ENCODE measurements around the gene SEMA5A. TPM values are rescaled to one million over a fixed set of nuclear protein-coding genes. Genes with fewer than 3 reads are reported as not detected.

The SEMA5A gene
- total RNA-seq, 1 experiment from 2014 or later = 9.3 TPM

- DNase-seq (ENCODE audit: low spot score) = no peak
- H3K9me3 Mint-ChIP-seq = peaks cover 11% of the 10 kb centered on the region
- TF ChIP-seq PRDM15 (CRISPR knock-in tag; IDR thresholded peaks at IDR 0.05) = no peak
- TF ChIP-seq SP1 (CRISPR knock-in tag; conservative IDR thresholded peaks at IDR 0.05) = no peak
- peak; percentile 46 for TF ChIP-seq NFYB (CRISPR knock-in tag; conservative IDR thresholded peaks at IDR 0.05; ENCODE audit: low read depth)
- TF ChIP-seq USF2 (CRISPR knock-in tag; IDR thresholded peaks at IDR 0.05) = peak; percentile 67
- TF ChIP-seq GTF2I (CRISPR knock-in tag; conservative IDR thresholded peaks at IDR 0.05) = no peak
- peak; percentile 30; the same call in 1 of the 2 replicates for TF ChIP-seq USF1 (CRISPR knock-in tag; IDR thresholded peaks at IDR 0.05)
- no peak for TF ChIP-seq RELA (CRISPR knock-in tag; IDR thresholded peaks at IDR 0.05; ENCODE audit: borderline replicate concordance)
- POLR2A ChIA-PET = no interaction called here
- H3K27me3 Mint-ChIP-seq (ENCODE audit: low read depth) = no peaks in the 10 kb centered on the region
- no peak for ATAC-seq
- CTCF ChIA-PET = no interaction called here
- 0 out of 2 replicates have a peak, but pooled peaks cover 5% of the 10 kb centered on the region for H3K36me3 Mint-ChIP-seq
- no peak overlapping the region for H3K27ac Mint-ChIP-seq
- no peak overlapping the region for H3K4me3 Mint-ChIP-seq
- no peaks in the 10 kb centered on the region for H3K4me1 Mint-ChIP-seq
These were observed 417.7 kb downstream of the SEMA5A start for GRCh38 chr5:9128136-9128535.

- TF ChIP-seq OVOL2 (CRISPR knock-in tag; IDR thresholded peaks at IDR 0.05; ENCODE audit: borderline replicate concordance) (no peak), ZMAT4 (CRISPR knock-in tag; IDR thresholded peaks at IDR 0.05) (no peak), GRHL2 (CRISPR knock-in tag; IDR thresholded peaks at IDR 0.05; ENCODE audit: insufficient replicate concordance, severe bottlenecking) (no peak), ZNF416 (CRISPR knock-in tag; IDR thresholded peaks at IDR 0.05) (no peak), CBFB (CRISPR knock-in tag; IDR thresholded peaks at IDR 0.05; ENCODE audit: low read depth) (no peak), MXD4 (CRISPR knock-in tag; IDR thresholded peaks at IDR 0.05; ENCODE audit: borderline replicate concordance) (no peak), ZBTB21 (CRISPR knock-in tag; IDR thresholded peaks at IDR 0.05; ENCODE audit: borderline replicate concordance) (no peak), EMX1 (CRISPR knock-in tag; IDR thresholded peaks at IDR 0.05) (no peak), JAZF1 (CRISPR knock-in tag; IDR thresholded peaks at IDR 0.05) (no peak), NR3C1 (CRISPR knock-in tag; conservative IDR thresholded peaks at IDR 0.05; ENCODE audit: low read depth) (no peak), ZNF219 (CRISPR knock-in tag; IDR thresholded peaks at IDR 0.05; ENCODE audit: borderline replicate concordance) (no peak), ZNF532 (CRISPR knock-in tag; IDR thresholded peaks at IDR 0.05; ENCODE audit: borderline replicate concordance) (no peak), CREB1 (CRISPR knock-in tag; IDR thresholded peaks at IDR 0.05) (no peak), E2F1 (CRISPR knock-in tag; IDR thresholded peaks at IDR 0.05) (no peak)
- H3K27me3 Mint-ChIP-seq (ENCODE audit: low read depth) = no peaks in the 10 kb centered on the region
- H3K36me3 Mint-ChIP-seq = 0 out of 2 replicates have a peak, but pooled peaks cover 5% of the 10 kb centered on the region
- no peaks in the 10 kb centered on the region for H3K4me1 Mint-ChIP-seq
- H3K27ac Mint-ChIP-seq = no peak overlapping the region
- DNase-seq (ENCODE audit: low spot score) (no peak), ATAC-seq (no peak)
- H3K9me3 Mint-ChIP-seq = peaks cover 11% of the 10 kb centered on the region
- POLR2A ChIA-PET = no interaction called here
- CTCF ChIA-PET = no interaction called here
- no peak overlapping the region for H3K4me3 Mint-ChIP-seq
These were observed 419.4 kb downstream of the SEMA5A start for GRCh38 chr5:9126490-9126889.

Data from WTC11 (cell line).